Astrocyte (in vitro differentiated cells and primary cell): ENCODE results near the gene SMIM9. TPM values are rescaled to one million over a fixed set of nuclear protein-coding genes. Genes with fewer than 3 reads are reported as not detected.

Experiments used
- DNase-seq: peaks from one replicate; pipeline ENCODE4 v3.0.0-alpha.2; 2010; ENCODE audit warnings: low read depth
- FAIRE-seq: peaks from 2 replicates; lab custom pipeline; 2011; peaks lifted over from hg19 to GRCh38; lab: Jason Lieb, UNC
- H2AFZ ChIP-seq: 2 replicates; pipeline ENCODE4 v1.6.0; 2012; ENCODE audit warnings: low read depth, low read length, inconsistent platforms
- H3K27ac ChIP-seq: 2 replicates; pipeline ENCODE4 v1.5.1; 2011; ENCODE audit warnings: low read depth, low read length, inconsistent platforms
- H3K27me3 ChIP-seq: 2 replicates; pipeline ENCODE4 v1.6.0; 2011; ENCODE audit warnings: low read length, inconsistent platforms; ENCODE audit not compliant: insufficient read depth
- H3K36me3 ChIP-seq: 2 replicates; pipeline ENCODE4 v1.5.1; 2011; ENCODE audit warnings: low read length, inconsistent platforms; ENCODE audit not compliant: insufficient read depth
- H3K4me1 ChIP-seq: 2 replicates; pipeline ENCODE4 v1.5.1; 2011; ENCODE audit warnings: low read length, inconsistent platforms; ENCODE audit not compliant: insufficient read depth
- H3K4me2 ChIP-seq: 2 replicates; pipeline ENCODE4 v1.6.0; 2012; ENCODE audit warnings: low read length, inconsistent platforms
- H3K4me3 ChIP-seq: 2 replicates; pipeline ENCODE4 v1.5.1; 2011; ENCODE audit warnings: low read depth, mild to moderate bottlenecking, low read length, inconsistent platforms; ENCODE audit not compliant: insufficient read depth
- H3K79me2 ChIP-seq: 2 replicates; pipeline ENCODE4 v1.6.0; 2012; ENCODE audit warnings: mild to moderate bottlenecking, low read length, inconsistent platforms; ENCODE audit not compliant: insufficient read depth
- H3K9ac ChIP-seq: 2 replicates; pipeline ENCODE4 v1.6.0; 2012; ENCODE audit warnings: mild to moderate bottlenecking, low read length, inconsistent platforms
- H3K9me3 ChIP-seq: 2 replicates; pipeline ENCODE4 v1.5.1; 2012; ENCODE audit warnings: low read depth, mild to moderate bottlenecking, low read length, inconsistent platforms; ENCODE audit not compliant: insufficient read depth
- H4K20me1 ChIP-seq: 2 replicates; pipeline ENCODE4 v1.6.0; 2012; ENCODE audit warnings: low read length, inconsistent platforms; ENCODE audit not compliant: insufficient read depth
- H3K27ac Mint-ChIP-seq: one replicate; pipeline ENCODE4 v1.8.0; 2021; ENCODE audit warnings: mild to moderate bottlenecking, mixed read lengths; ENCODE audit not compliant: unreplicated experiment
- H3K27me3 Mint-ChIP-seq: one replicate; pipeline ENCODE4 v1.8.0; 2021; ENCODE audit warnings: low read depth, mixed read lengths; ENCODE audit not compliant: unreplicated experiment
- H3K36me3 Mint-ChIP-seq: one replicate; pipeline ENCODE4 v1.8.0; 2021; ENCODE audit warnings: low read depth, mixed read lengths; ENCODE audit not compliant: unreplicated experiment
- H3K4me1 Mint-ChIP-seq: one replicate; pipeline ENCODE4 v1.8.0; 2021; ENCODE audit warnings: low read depth, mixed read lengths; ENCODE audit not compliant: unreplicated experiment
- H3K4me3 Mint-ChIP-seq: one replicate; pipeline ENCODE4 v1.8.0; 2021; ENCODE audit warnings: mild to moderate bottlenecking, moderate library complexity, mixed read lengths; ENCODE audit not compliant: unreplicated experiment
- H3K9me3 Mint-ChIP-seq: one replicate; pipeline ENCODE4 v1.8.0; 2021; ENCODE audit warnings: mild to moderate bottlenecking, mixed read lengths; ENCODE audit not compliant: unreplicated experiment
- CTCF ChIP-seq: IDR thresholded peaks from 2 replicates; pipeline ENCODE4 v1.5.1; 2011; ENCODE audit warnings: low read depth, mild to moderate bottlenecking, inconsistent platforms, low read length, moderate library complexity; ENCODE audit not compliant: insufficient read depth
- EZH2 ChIP-seq: IDR thresholded peaks from 2 replicates; pipeline ENCODE4 v1.6.1; 2012; ENCODE audit warnings: mild to moderate bottlenecking, low read length, inconsistent platforms; ENCODE audit not compliant: insufficient read depth
- total RNA-seq: library from RNA; stranded (reverse); gene quantifications from 2 replicates; pipeline ENCODE4 v1.2.1, GENCODE V29; 2021

SMIM9 gene
- total RNA-seq, 1 donor from 2014 or later = not detected

- peaks cover 5% of the 10 kb centered on the region for H3K4me1 Mint-ChIP-seq
- H3K27ac Mint-ChIP-seq = no peak overlapping the region
- H3K79me2 ChIP-seq = no peaks in the 10 kb centered on the region
- FAIRE-seq (no peak), DNase-seq (no peak)
- H2AFZ ChIP-seq = no peak overlapping the region
- H3K27me3 ChIP-seq = no peaks in the 10 kb centered on the region
- H3K27ac ChIP-seq = no peak overlapping the region
- H4K20me1 ChIP-seq = no peaks in the 10 kb centered on the region
- no peak overlapping the region for H3K9ac ChIP-seq
- H3K4me2 ChIP-seq = no peak overlapping the region
- TF ChIP-seq EZH2 (no peak), CTCF (no peak)
- H3K9me3 ChIP-seq = no peaks in the 10 kb centered on the region
- H3K4me3 ChIP-seq = no peak overlapping the region
- H3K9me3 Mint-ChIP-seq = no peaks in the 10 kb centered on the region
- H3K36me3 Mint-ChIP-seq = no peaks in the 10 kb centered on the region
- no peaks in the 10 kb centered on the region for H3K27me3 Mint-ChIP-seq
- no peak overlapping the region for H3K4me3 Mint-ChIP-seq
- H3K4me1 ChIP-seq = no peaks in the 10 kb centered on the region
- H3K36me3 ChIP-seq = no peaks in the 10 kb centered on the region
Measured at GRCh38 chrX:154785716-154786115, 48.7 kb downstream of the SMIM9 start.

- FAIRE-seq = peak; percentile 32
- Mint-ChIP-seq H3K9me3 (no peaks in the 10 kb centered on the region), H3K4me3 (no peak overlapping the region), H3K27ac (no peak overlapping the region), H3K36me3 (no peaks in the 10 kb centered on the region), H3K4me1 (peaks cover 6% of the 10 kb centered on the region), H3K27me3 (no peaks in the 10 kb centered on the region)
- Histone ChIP-seq H4K20me1 (no peaks in the 10 kb centered on the region), H2AFZ (no peak overlapping the region), H3K27ac (no peak overlapping the region), H3K9me3 (no peaks in the 10 kb centered on the region), H3K79me2 (no peaks in the 10 kb centered on the region), H3K27me3 (no peaks in the 10 kb centered on the region), H3K4me3 (no peak overlapping the region), H3K4me2 (no peak overlapping the region), H3K9ac (no peak overlapping the region), H3K4me1 (no peaks in the 10 kb centered on the region), H3K36me3 (no peaks in the 10 kb centered on the region)
- no peak for DNase-seq
- TF ChIP-seq EZH2 (no peak), CTCF (no peak)
Measured at GRCh38 chrX:154784149-154784995, 50.1 kb downstream of the SMIM9 start.

- no peaks in the 10 kb centered on the region for H3K9me3 Mint-ChIP-seq
- Histone ChIP-seq H3K9me3 (no peaks in the 10 kb centered on the region), H3K36me3 (peaks cover 7% of the 10 kb centered on the region), H3K9ac (no peak overlapping the region), H2AFZ (no peak overlapping the region), H3K79me2 (no peaks in the 10 kb centered on the region), H3K4me1 (no peaks in the 10 kb centered on the region), H3K4me3 (no peak overlapping the region), H3K4me2 (no peak overlapping the region), H3K27ac (no peak overlapping the region), H3K27me3 (no peaks in the 10 kb centered on the region), H4K20me1 (peaks cover 3% of the 10 kb centered on the region)
- no peak for TF ChIP-seq EZH2
- TF ChIP-seq CTCF = no peak
- no peak overlapping the region for H3K27ac Mint-ChIP-seq
- DNase-seq = no peak
- no peaks in the 10 kb centered on the region for H3K27me3 Mint-ChIP-seq
- FAIRE-seq = no peak
- peaks cover 11% of the 10 kb centered on the region for H3K4me1 Mint-ChIP-seq
- H3K36me3 Mint-ChIP-seq = peaks cover 7% of the 10 kb centered on the region
- H3K4me3 Mint-ChIP-seq = no peak overlapping the region
Measured at GRCh38 chrX:154780968-154781367, 53.5 kb downstream of the SMIM9 start.
